ENCODE data around the gene ADH1A. TPM values are rescaled to one million over a fixed set of nuclear protein-coding genes. Genes with fewer than 3 reads are reported as not detected.

The ADH1A gene
- total RNA-seq, 4 donors from 2014 or later: 0.59 to 2.6 (median 1.8) TPM; not detected in 1

Other genes with a start within 250 kb of the ADH1A start
- gene ADH5, start 202.2 kb downstream of the ADH1A start, total RNA-seq: 100 to 1,000 TPM; 111 to 139 (median 122) TPM
- 1 to 10 TPM in 1 of 4 donors, under 1 TPM in 3; 0.42 to 5.1 (median 0.62) TPM for gene ADH4, start 146.7 kb downstream of the ADH1A start, total RNA-seq
- gene ADH6, start 71.7 kb downstream of the ADH1A start, total RNA-seq: not detected
- 1,000 to 10,000 TPM; 1,271 to 1,760 (median 1,505) TPM for gene ADH1B, start 30.4 kb upstream of the ADH1A start, total RNA-seq
- gene ADH1C, start 61.8 kb upstream of the ADH1A start, total RNA-seq: 100 to 1,000 TPM in 3 of 4 donors, 10 to 100 TPM in 1; 44.7 to 186 (median 151) TPM
- gene ADH7, start 144.4 kb upstream of the ADH1A start, total RNA-seq: not detected
- not detected for gene C4orf17, start 220.0 kb upstream of the ADH1A start, total RNA-seq

All from tibial nerve (tissue), 4 donors.